Breast epithelium (tissue), 4 donors: ENCODE measurements around the gene SARS2. TPM values are rescaled to one million over a fixed set of nuclear protein-coding genes. Genes with fewer than 3 reads are reported as not detected.

Experiments used
- DNase-seq, 2 donors: peaks; one replicate each; pipeline ENCODE4 v3.0.0-alpha.2; 2019; ENCODE audit warnings: low spot score in 2 of 2
- H3K27ac ChIP-seq, 2 donors: fragments of 200-600 bp; sonication (generic) in 1 of 2; one replicate each; pipeline ENCODE4 v1.5.1; 2016 to 2019; ENCODE audit warnings: mild to moderate bottlenecking in 1 of 2
- H3K27me3 ChIP-seq, 2 donors: fragments of 200-600 bp; sonication (generic) in 1 of 2; one replicate each; pipeline versions ENCODE4 v1.5.1 to v1.6.0; 2017 to 2019; ENCODE audit warnings: control low read depth in 1 of 2, mild to moderate bottlenecking in 1 of 2
- H3K36me3 ChIP-seq: fragments of 200-600 bp; one replicate; pipeline ENCODE4 v1.5.1; 2019
- H3K4me1 ChIP-seq, 2 donors: fragments of 200-600 bp; sonication (generic); one replicate each; pipeline ENCODE4 v1.5.1; 2016 to 2019; ENCODE audit warnings: control low read depth in 1 of 2
- H3K4me3 ChIP-seq, 3 donors: fragments of 200-600 bp; sonication (generic); 1 replicate in 2 of 3; 2 replicates in 1 of 3; pipeline ENCODE4 v1.5.1; 2016 to 2019; ENCODE audit warnings: mild to moderate bottlenecking in 3 of 3, moderate library complexity in 2 of 3
- H3K9me3 ChIP-seq, 2 donors: fragments of 200-600 bp; sonication (generic) in 1 of 2; one replicate each; pipeline ENCODE4 v1.5.1; 2016 to 2019; ENCODE audit warnings: control low read depth in 1 of 2
- CTCF ChIP-seq, 3 donors: fragments of 450-650 bp; IDR thresholded peaks; one replicate each; pipeline ENCODE4 v1.5.1; 2016 to 2017; ENCODE audit warnings: antibody characterized with exemption in 3 of 3, mild to moderate bottlenecking in 3 of 3, moderate library complexity in 3 of 3
- POLR2A ChIP-seq: fragments of 450-650 bp; IDR thresholded peaks from one replicate; pipeline ENCODE4 v1.6.1; 2016; ENCODE audit warnings: antibody characterized with exemption, mild to moderate bottlenecking, moderate library complexity
- POLR2AphosphoS5 ChIP-seq, 3 donors: sonication (generic); formaldehyde crosslinking; IDR thresholded peaks; one replicate each; pipeline ENCODE4 v1.6.1; 2017; ENCODE audit warnings: antibody characterized with exemption in 3 of 3
- intact Hi-C: fragments of 100-400 bp; cut with DNase I; formaldehyde crosslinking; loops from one replicate; pipeline ENCODE4 v1.15.1; 2023; ENCODE audit warnings: low total_unique reads
- total RNA-seq, 3 donors: library from RNA; depleted of rRNA; stranded (reverse); fragments of >200 nt; gene quantifications; one replicate each; pipeline ENCODE4 v1.1.0, GENCODE V29; 2016

Gene SARS2
- total RNA-seq, 3 donors from 2014 or later, result 10.9 to 22.6 (median 18.9) TPM

GRCh38 chr19:38915329-38916321 lies 14.9 kb downstream of the SARS2 start:
- Histone ChIP-seq H3K27me3 (no peaks in the 10 kb centered on the region), H3K27ac (no peak overlapping the region), H3K4me1 (no peaks in the 10 kb centered on the region), H3K4me3 (no peak overlapping the region), H3K9me3 (no peaks in the 10 kb centered on the region), H3K36me3 (no peaks in the 10 kb centered on the region)
- no peak for DNase-seq
- intact Hi-C loops, result no loop called here
- TF ChIP-seq POLR2AphosphoS5 (IDR thresholded peaks at IDR 0.05) (no peak), POLR2A (no peak), CTCF (IDR thresholded peaks at IDR 0.05) (no peak)

DNA sequence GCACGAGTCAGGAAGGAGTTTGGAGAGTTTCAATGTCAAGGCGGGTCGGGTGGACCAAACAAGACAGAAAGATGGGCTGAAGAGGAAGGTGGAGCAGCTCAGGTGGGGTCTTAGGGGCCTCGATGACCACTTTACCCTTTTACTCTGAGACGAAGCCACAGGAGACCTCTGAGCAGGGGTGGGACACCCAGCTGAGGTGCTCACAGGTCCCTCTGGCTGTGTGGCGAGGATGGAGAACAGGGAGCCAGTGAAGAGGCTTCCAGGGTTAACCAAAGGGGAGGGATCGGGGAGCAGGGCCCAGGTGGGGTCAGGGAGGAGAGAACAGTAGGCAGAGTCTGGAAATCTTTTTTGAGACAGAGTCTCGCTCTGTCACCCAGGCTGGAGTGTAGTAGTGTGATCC lies 16.6 kb downstream of the SARS2 start:
- Histone ChIP-seq H3K27me3 (no peaks in the 10 kb centered on the region), H3K4me3 (no peak overlapping the region), H3K36me3 (no peaks in the 10 kb centered on the region), H3K9me3 (no peaks in the 10 kb centered on the region), H3K4me1 (no peaks in the 10 kb centered on the region), H3K27ac (no peak overlapping the region)
- DNase-seq, result no peak
- intact Hi-C loops, result no loop called here
- TF ChIP-seq CTCF (IDR thresholded peaks at IDR 0.05), result no peak
- no peak for TF ChIP-seq POLR2A
- TF ChIP-seq POLR2AphosphoS5 (IDR thresholded peaks at IDR 0.05), result no peak

- no peaks in the 10 kb centered on the region for H3K27me3 ChIP-seq
- intact Hi-C loops, result no loop called here
- no peaks in the 10 kb centered on the region for H3K36me3 ChIP-seq
- TF ChIP-seq CTCF (IDR thresholded peaks at IDR 0.05) (no peak), POLR2AphosphoS5 (IDR thresholded peaks at IDR 0.05) (no peak), POLR2A (no peak)
- no peak overlapping the region for H3K4me3 ChIP-seq
- H3K9me3 ChIP-seq, result no peaks in the 10 kb centered on the region
- no peak overlapping the region for H3K27ac ChIP-seq
- no peaks in the 10 kb centered on the region for H3K4me1 ChIP-seq
- DNase-seq, result no peak
These were observed 17.7 kb downstream of the SARS2 start for GRCh38 chr19:38912600-38913514.

DNA sequence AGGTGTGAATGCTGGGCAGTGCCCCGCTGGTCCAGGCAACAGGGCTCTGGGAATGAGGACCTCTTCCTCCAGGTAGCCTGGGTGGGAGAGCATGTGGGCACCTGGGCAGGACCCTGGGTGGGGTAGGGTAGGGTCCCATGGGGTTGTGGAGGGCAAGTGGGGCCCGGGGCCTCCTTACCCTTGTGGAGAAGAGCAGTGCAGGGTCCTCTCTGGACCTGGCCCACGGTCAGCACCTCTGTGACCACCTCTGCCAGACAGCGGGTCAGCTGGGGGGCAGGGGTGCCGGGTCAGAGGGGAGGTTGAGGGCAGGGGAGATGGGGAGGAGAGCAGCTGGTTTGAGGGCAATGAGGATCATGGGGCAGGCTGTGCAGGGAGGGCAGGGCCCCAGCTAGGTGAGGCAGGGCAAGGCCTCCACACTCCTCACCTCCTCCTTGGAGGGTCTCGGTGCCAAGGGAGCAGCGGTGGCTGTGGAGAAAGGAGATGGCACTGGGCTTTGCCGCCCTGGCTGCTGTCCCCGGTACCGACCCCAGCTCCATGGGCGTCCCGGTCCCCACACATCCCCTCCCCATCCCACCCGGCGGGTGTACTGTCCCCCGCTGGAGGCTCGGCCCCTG lies 19.1 kb downstream of the SARS2 start:
- no peak overlapping the region for H3K27ac ChIP-seq
- DNase-seq, result no peak
- no peaks in the 10 kb centered on the region for H3K4me1 ChIP-seq
- no peak overlapping the region for H3K4me3 ChIP-seq
- no peaks in the 10 kb centered on the region for H3K27me3 ChIP-seq
- no peaks in the 10 kb centered on the region for H3K36me3 ChIP-seq
- H3K9me3 ChIP-seq, result no peaks in the 10 kb centered on the region
- TF ChIP-seq POLR2A, result no peak
- TF ChIP-seq POLR2AphosphoS5 (IDR thresholded peaks at IDR 0.05), result no peak
- no peak for TF ChIP-seq CTCF (IDR thresholded peaks at IDR 0.05)
- intact Hi-C loops, result no loop called here
